Breast epithelium (tissue), 4 donors: ENCODE results near the gene KCTD18. TPM values are rescaled to one million over a fixed set of nuclear protein-coding genes. Genes with fewer than 3 reads are reported as not detected.

Source experiments
- DNase-seq, 2 donors: peaks; one replicate each; pipeline ENCODE4 v3.0.0-alpha.2; 2019; ENCODE audit warnings: low spot score in 2 of 2
- H3K27ac ChIP-seq, 2 donors: fragments of 200-600 bp; sonication (generic) in 1 of 2; one replicate each; pipeline ENCODE4 v1.5.1; 2016 to 2019; ENCODE audit warnings: mild to moderate bottlenecking in 1 of 2
- H3K27me3 ChIP-seq, 2 donors: fragments of 200-600 bp; sonication (generic) in 1 of 2; one replicate each; pipeline versions ENCODE4 v1.5.1 to v1.6.0; 2017 to 2019; ENCODE audit warnings: control low read depth in 1 of 2, mild to moderate bottlenecking in 1 of 2
- H3K36me3 ChIP-seq: fragments of 200-600 bp; one replicate; pipeline ENCODE4 v1.5.1; 2019
- H3K4me1 ChIP-seq, 2 donors: fragments of 200-600 bp; sonication (generic); one replicate each; pipeline ENCODE4 v1.5.1; 2016 to 2019; ENCODE audit warnings: control low read depth in 1 of 2
- H3K4me3 ChIP-seq, 3 donors: fragments of 200-600 bp; sonication (generic); 1 replicate in 2 of 3; 2 replicates in 1 of 3; pipeline ENCODE4 v1.5.1; 2016 to 2019; ENCODE audit warnings: mild to moderate bottlenecking in 3 of 3, moderate library complexity in 2 of 3
- H3K9me3 ChIP-seq, 2 donors: fragments of 200-600 bp; sonication (generic) in 1 of 2; one replicate each; pipeline ENCODE4 v1.5.1; 2016 to 2019; ENCODE audit warnings: control low read depth in 1 of 2
- CTCF ChIP-seq, 3 donors: fragments of 450-650 bp; IDR thresholded peaks; one replicate each; pipeline ENCODE4 v1.5.1; 2016 to 2017; ENCODE audit warnings: antibody characterized with exemption in 3 of 3, mild to moderate bottlenecking in 3 of 3, moderate library complexity in 3 of 3
- POLR2A ChIP-seq: fragments of 450-650 bp; IDR thresholded peaks from one replicate; pipeline ENCODE4 v1.6.1; 2016; ENCODE audit warnings: antibody characterized with exemption, mild to moderate bottlenecking, moderate library complexity
- POLR2AphosphoS5 ChIP-seq, 3 donors: sonication (generic); formaldehyde crosslinking; IDR thresholded peaks; one replicate each; pipeline ENCODE4 v1.6.1; 2017; ENCODE audit warnings: antibody characterized with exemption in 3 of 3
- intact Hi-C: fragments of 100-400 bp; cut with DNase I; formaldehyde crosslinking; loops from one replicate; pipeline ENCODE4 v1.15.1; 2023; ENCODE audit warnings: low total_unique reads
- total RNA-seq, 3 donors: library from RNA; depleted of rRNA; stranded (reverse); fragments of >200 nt; gene quantifications; one replicate each; pipeline ENCODE4 v1.1.0, GENCODE V29; 2016

The KCTD18 gene
- total RNA-seq, 3 donors from 2014 or later: 15.7 to 28.2 (median 23.3) TPM

GRCh38 chr2:200472853-200473464 is 36.9 kb downstream of the KCTD18 start:
- Histone ChIP-seq H3K27ac (no peak overlapping the region), H3K27me3 (no peaks in the 10 kb centered on the region), H3K9me3 (no peaks in the 10 kb centered on the region), H3K36me3 (no peaks in the 10 kb centered on the region), H3K4me3 (no peak overlapping the region), H3K4me1 (no peaks in the 10 kb centered on the region)
- intact Hi-C loops: loop anchor here (10.0 kb wide), 1 partner anchor 498 kb away; no protein-coding TSS in a partner anchor
- DNase-seq: no peak
- TF ChIP-seq POLR2A: no peak
- TF ChIP-seq CTCF (IDR thresholded peaks at IDR 0.05): no peak
- TF ChIP-seq POLR2AphosphoS5 (IDR thresholded peaks at IDR 0.05): no peak

- no peaks in the 10 kb centered on the region for H3K36me3 ChIP-seq
- DNase-seq: no peak
Observed at GRCh38 chr2:200471928-200472645, 37.8 kb downstream of the KCTD18 start.

GRCh38 chr2:200471324-200471848 is 38.5 kb downstream of the KCTD18 start:
- Histone ChIP-seq H3K27me3 (no peaks in the 10 kb centered on the region), H3K4me3 (no peak overlapping the region), H3K27ac (no peak overlapping the region), H3K9me3 (no peaks in the 10 kb centered on the region), H3K4me1 (no peaks in the 10 kb centered on the region), H3K36me3 (no peaks in the 10 kb centered on the region)
- peak in 2 of 3 donors; percentile 28 to 48 for TF ChIP-seq CTCF (IDR thresholded peaks at IDR 0.05)
- TF ChIP-seq POLR2A: no peak
- DNase-seq: no peak
- intact Hi-C loops: loop anchor here (10.0 kb wide), 1 partner anchor 497 kb away; no protein-coding TSS in a partner anchor

More at GRCh38 chr2:200471928-200472645, 37.8 kb downstream of the KCTD18 start:
- Histone ChIP-seq H3K27ac (no peak overlapping the region), H3K4me1 (no peaks in the 10 kb centered on the region), H3K4me3 (no peak overlapping the region), H3K9me3 (no peaks in the 10 kb centered on the region), H3K27me3 (no peaks in the 10 kb centered on the region)
- intact Hi-C loops: loop anchor here (10.0 kb wide), 1 partner anchor 497 kb away; no protein-coding TSS in a partner anchor
- TF ChIP-seq CTCF (IDR thresholded peaks at IDR 0.05) (no peak), POLR2AphosphoS5 (IDR thresholded peaks at IDR 0.05) (no peak)

- no peak overlapping the region for H3K27ac ChIP-seq
- H3K36me3 ChIP-seq: no peaks in the 10 kb centered on the region
- no peak for DNase-seq
- no peaks in the 10 kb centered on the region for H3K4me1 ChIP-seq
- no peaks in the 10 kb centered on the region for H3K9me3 ChIP-seq
- intact Hi-C loops: loop anchor here (10.0 kb wide), 1 partner anchor 495 kb away; no protein-coding TSS in a partner anchor
- H3K27me3 ChIP-seq: no peaks in the 10 kb centered on the region
- H3K4me3 ChIP-seq: no peak overlapping the region
- TF ChIP-seq CTCF (IDR thresholded peaks at IDR 0.05) (no peak), POLR2A (no peak), POLR2AphosphoS5 (IDR thresholded peaks at IDR 0.05) (no peak)
Observed at GRCh38 chr2:200470230-200470629, 39.6 kb downstream of the KCTD18 start.

GRCh38 chr2:200469708-200470211 is 40.1 kb downstream of the KCTD18 start:
- DNase-seq: no peak
- no peaks in the 10 kb centered on the region for H3K36me3 ChIP-seq

More at GRCh38 chr2:200469708-200470211, 40.1 kb downstream of the KCTD18 start:
- no peaks in the 10 kb centered on the region for H3K9me3 ChIP-seq
- no peak overlapping the region for H3K27ac ChIP-seq
- H3K4me3 ChIP-seq: no peak overlapping the region
- no peak for TF ChIP-seq POLR2A
- no peak for TF ChIP-seq CTCF (IDR thresholded peaks at IDR 0.05)
- TF ChIP-seq POLR2AphosphoS5 (IDR thresholded peaks at IDR 0.05): no peak
- intact Hi-C loops: loop anchor here (10.0 kb wide), 1 partner anchor 495 kb away; no protein-coding TSS in a partner anchor
- no peaks in the 10 kb centered on the region for H3K27me3 ChIP-seq
- no peaks in the 10 kb centered on the region for H3K4me1 ChIP-seq
